OCI-M1 (cell line): ENCODE results near the gene RRAGD.

Experiments
- DNase-seq: peaks from one replicate; lab custom pipeline; 2025; lab: John Stamatoyannopoulos, UW

The RRAGD gene

DNA sequence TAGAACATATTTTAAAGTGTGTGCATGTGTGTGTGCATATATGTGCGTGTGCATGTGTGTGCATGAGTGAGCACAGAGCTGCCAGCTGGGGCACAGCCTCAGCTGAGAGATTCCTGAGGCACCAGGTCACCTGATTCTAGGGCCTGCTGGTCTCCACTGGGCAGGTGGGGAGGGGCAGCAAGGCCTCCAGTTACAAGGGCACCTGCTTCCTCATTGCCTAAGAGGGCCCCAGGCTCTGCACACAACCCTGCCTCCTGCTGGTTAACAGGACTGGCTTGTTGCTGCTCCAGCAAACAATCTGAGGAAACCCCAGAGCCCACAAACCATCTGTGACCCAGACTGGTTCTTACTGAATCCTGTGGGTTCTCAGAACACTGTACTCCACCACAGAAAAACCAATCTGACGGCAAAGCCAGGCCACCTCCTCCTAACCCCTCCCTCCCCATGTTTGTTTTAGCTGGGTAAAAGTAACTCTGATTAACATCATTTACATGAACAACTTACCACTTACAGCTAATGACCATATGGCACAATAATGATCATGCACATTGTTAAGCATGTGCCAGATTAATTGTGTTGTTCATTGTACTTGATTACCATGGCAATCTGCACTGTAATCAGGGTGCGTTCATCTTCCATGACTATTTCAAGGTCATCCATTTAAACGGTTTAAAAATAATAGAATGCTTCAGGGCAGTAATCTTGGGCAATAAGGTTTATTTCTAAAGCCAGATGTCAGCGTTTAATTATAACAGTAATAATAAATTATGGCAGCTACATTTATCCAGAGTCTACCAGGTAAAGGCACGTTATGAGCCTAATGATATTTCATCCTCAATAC lies 36.4 kb downstream of the RRAGD start:
- DNase-seq, result peak; percentile 70

DNA sequence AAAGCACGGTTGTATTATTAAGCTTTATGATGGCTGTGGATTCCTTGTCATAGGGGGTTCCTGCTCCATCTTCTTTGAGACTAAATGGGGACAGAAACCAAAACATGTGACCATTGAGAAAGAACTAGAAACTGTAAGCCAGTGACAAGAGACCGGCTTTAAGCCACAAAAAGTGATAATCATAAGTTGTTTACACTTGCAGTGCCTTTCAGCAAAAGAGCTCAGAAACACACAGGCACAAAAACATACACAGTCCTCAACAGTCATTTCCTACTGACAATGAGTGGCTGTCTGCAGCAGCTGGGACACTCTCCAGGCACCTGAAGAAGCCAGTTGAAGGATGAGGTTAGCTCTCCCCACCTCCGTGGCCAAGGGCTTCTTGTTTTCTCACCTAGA lies 39.6 kb downstream of the RRAGD start:
- DNase-seq, result no peak

DNA sequence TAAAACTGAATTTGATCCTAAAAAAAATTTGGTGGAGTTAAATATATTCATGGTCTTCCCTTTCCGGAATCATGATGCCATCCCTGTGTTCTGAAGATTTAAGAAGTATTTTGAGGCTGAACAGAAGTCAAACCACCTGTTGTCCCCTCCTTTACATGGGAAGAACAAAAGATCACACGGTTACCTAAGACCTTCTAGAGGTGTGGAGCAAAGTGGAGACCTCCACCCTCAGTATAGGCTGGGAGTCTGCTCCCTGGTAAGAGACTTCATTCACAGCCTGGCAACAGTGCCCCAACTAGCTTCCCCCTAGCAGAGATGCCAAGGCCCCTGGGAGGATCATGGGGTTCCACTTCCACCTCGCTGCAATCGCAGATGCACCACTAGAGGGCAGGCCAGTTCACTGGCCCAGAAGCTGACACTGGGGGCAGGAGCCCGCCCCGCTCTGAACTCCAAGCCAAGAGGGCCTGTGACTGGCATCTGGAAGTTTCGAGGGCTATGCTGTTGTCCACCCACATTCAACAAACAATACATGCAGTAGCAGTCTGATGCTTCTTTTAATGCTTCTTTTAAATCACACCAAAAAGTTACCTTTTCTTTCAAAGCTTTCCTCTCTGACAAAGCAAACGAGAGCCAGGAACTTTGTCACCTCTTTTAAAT lies 40.1 kb downstream of the RRAGD start:
- peak; percentile 89 for DNase-seq

DNA sequence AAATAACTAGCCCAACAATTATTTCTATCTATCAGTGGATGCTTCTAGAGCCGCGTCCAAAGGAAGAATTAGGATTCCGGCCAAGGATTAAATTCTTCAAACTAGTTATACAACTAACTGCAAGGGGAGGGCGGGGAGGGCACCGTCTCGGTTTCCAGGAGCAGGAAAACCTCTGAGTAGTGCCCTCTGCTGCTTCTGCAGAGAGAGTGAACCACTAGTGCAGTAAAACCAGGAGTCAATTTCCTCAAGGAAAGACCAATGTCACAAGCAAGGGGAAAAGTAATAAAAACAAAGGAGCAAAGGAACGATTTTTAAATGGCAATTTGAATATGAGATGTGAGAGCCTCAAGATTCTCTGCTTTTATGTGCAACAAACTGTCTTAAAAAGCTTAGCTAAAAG lies 43.1 kb downstream of the RRAGD start:
- DNase-seq, result no peak

DNA sequence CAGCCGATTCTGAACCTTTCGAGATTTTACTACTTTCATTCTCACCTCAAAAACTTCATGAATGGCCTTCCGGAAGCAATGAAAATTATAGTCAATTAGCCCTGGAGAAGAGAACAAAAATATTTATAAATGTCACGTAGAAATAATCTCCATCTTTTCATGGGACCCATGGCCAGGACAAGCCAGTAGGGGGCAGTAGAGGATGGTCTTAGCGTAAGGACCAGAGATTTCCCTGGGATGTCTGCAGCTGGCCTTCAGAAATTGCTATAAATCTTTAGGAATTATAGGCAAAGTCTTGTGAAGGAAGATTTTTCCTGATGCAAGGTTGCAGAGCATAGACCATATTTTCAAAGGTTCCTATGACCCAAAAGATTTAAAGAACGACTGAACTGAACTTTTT lies 44.0 kb downstream of the RRAGD start:
- peak; percentile 78 for DNase-seq

GRCh38 chr6:89364586-89364985 lies 47.5 kb downstream of the RRAGD start:
- DNase-seq, result no peak

DNA sequence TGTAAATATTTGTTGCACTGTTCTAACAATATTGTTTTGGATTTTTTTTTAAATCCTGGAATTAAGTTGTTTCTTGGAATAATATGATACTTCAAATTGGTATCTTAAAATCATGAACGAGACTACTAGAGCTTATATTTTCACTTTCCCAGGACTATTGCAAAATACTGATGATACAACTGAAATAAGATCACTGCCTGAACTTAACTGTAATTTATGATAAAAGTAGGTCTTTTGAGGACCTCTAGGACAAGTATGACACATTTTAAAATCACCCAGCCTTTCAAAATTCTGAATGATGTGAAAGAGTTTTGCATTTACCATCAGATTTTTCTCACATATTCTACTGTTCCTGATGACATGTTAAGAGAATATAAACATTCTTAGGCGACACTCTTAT lies 50.9 kb downstream of the RRAGD start:
- DNase-seq, result no peak

DNA sequence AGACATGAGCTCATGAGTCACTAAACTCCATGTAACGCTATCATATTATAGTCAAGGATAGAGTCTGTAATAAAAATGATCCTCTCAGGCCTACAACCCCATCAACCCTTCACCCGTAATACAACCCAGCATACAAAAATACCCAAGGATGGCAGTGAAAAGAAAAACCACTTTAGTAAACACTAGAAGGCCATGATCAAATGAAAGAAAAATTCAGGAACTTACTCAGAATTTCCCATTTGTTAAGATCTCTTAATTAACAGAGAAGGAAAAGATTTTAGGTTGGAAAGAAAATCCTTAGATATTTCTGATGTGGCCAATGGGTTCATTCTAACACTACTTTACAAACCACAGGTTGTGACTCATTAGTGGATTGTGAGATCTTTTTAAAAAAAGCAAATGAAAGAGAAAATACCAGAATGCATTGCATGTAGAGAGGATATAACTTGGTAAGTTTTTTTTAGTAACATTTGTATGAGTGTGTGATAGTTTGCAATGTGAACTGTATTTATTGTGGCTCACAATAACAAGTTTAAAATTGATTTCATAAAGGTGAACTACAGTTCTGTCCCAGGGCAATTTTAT lies 51.6 kb downstream of the RRAGD start:
- peak; percentile 27 for DNase-seq

GRCh38 chr6:89359561-89359960 lies 52.5 kb downstream of the RRAGD start:
- peak; percentile 26 for DNase-seq

DNA sequence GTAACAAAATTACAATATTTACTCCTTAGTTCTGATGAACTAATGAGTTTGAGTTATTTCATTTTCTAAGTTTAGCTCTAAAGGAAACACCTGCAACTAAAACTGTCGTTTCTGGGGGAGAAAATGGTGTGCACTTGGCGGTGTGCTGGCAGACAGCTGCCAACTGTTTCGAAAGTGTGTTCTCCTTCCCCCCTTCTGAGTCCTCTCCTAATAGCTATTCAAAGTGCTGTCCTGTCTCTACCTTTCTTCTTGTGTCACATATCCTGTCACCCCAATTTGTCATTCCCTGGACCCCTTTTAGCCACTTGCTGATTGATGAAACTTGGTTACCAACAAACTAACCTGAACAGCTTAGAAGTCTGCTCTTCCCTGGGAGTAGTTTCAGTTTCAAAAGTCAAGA lies 54.7 kb downstream of the RRAGD start:
- peak; percentile 55 for DNase-seq

GRCh38 chr6:89356642-89357170 lies 55.4 kb downstream of the RRAGD start:
- DNase-seq, result peak; percentile 41

DNA sequence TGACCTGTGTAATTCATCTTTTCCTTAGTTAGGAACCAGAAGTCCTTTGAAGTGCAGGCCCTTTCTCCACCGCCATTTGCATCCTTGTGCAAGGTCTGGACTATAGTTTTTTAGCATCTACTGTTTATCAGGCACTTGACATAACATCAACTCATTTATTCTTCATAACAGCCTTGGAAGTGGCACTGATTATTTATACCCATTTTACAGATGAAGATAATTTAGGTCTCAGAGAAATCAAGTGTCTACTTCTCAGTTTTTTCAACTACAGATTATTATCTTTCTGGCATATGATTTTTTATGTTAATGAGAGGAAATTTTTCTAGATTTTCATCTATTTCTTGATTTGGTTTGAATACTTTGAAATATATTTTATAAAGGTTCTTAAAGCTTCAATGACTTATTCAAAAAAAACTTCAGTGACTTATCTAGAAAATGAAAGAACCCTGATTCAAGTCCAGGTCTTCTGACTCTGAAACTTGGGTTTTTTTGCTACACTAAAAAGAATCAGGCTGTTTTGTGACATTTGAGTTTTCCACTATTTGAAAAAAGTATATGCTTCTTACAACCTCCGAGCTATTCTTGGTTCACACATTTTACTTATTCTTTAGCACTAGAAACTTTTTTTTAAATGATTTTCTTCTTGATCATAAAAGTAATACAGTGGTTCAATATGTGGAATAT lies 56.4 kb downstream of the RRAGD start:
- no peak for DNase-seq

DNA sequence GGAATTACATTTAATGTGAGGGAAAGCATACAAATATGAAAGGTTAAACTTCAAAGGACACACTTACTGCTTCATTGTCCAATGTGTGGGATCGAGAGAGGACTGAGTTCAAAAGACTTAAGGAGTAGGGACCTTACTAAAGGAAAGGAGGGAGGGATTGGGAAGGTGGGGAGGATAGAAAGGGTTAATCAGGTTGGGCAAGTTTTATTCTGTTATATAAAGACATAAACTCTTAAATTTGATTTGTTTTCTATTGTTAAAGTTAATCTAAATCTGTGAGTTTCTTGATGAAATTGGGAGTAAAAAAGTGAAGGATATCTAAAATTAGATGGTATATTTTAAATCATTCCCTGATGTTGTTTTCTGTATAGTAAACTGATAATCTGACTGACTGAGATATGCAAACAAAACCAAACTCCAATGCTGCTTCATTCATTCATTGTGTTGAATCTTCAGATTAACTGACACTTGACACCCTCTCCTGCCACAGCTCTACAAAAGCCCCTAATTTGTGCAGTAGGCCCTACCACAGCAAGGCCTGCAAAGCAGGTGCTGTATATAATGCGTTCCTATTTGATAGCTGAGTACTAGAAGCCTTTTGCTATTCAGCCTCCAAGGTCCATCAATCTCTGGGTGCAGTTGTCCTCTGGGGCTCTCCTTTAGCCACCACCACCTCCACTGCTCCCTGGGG lies 58.2 kb downstream of the RRAGD start:
- no peak for DNase-seq

GRCh38 chr6:89353118-89353556 lies 58.9 kb downstream of the RRAGD start:
- no peak for DNase-seq

DNA sequence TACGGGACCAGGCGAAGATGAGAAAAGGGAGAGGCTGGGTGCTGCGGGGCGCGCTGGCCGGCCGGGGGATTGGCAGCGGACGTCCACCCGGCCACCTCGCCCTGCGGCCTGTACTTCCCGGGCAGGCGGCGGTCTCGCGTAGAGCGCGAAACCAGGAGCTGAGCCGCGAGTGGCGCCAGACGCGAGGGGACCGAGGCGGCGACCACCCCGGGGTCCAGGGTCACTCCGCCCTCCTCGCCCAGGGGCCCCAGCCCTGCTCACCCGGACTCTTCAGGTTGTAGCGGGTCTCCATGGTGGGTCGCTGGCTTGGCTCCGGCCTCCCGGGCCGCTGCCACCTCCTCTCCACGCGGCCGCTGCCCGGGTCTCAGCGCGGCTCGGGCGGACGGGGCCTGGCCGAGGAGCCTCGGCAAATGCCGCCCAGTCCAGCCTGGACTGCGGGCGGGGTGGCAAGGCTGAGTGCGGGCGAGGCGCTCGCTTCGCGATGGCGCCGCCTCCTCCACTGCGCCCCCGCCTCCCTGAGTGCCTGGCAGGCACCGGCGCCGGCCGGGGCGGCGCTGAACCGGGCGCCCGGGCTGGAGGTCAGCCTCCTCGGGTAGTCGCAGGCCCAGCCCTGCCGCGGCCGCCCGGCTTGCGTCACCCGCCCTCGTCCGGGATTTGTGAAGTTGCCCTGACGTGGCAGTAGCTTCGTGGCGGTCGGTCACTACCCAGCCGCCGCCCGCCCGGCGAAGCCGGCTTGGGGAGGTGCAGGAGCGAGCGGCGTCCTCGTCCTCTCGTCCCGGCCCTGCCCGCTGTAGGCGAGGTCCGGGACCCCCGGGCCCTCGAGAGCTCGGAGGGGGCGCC lies 59.6 kb downstream of the RRAGD start, which contains the start of gene UBE2J1:
TSS of gene UBE2J1 (minus strand) at position 445 of the 840 bp plus-strand sequence. CDS start at position 292, 153 bp downstream.
- DNase-seq, result peak; percentile 89

- peak; percentile 77 for DNase-seq
Measured at GRCh38 chr6:89351671-89352277, 60.3 kb downstream of the RRAGD start.

DNA sequence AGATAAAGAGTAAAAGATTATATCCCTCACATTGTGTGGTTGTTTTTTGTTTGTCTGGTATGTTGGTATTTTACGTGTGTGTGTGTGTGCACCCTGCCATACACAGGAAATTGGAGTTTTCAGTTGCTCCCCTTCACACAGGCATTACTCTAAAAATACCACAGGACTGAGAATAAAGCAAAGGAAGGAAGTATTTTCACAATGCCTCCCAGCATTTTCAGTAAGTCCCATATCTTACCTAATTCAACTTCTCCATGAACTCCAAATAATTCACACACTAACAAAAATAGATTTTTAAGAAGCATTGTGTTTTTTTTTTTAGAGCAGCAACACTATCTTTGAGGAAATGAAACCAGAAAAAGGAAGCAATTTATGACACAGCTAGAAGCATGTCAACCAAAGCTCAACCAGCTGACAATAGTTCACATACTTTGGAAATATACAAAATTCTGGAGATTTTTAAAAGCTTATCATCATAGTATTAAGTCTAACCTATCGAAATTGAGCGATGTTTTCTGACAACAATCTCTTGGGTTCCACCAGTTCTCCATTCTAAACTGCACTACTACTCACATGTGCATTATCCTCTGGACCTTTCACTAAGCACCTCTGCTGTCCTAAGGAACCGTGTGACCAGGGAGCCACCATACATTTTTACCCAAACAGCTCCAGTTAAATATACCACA lies 61.6 kb downstream of the RRAGD start:
- DNase-seq, result peak; percentile 79

DNA sequence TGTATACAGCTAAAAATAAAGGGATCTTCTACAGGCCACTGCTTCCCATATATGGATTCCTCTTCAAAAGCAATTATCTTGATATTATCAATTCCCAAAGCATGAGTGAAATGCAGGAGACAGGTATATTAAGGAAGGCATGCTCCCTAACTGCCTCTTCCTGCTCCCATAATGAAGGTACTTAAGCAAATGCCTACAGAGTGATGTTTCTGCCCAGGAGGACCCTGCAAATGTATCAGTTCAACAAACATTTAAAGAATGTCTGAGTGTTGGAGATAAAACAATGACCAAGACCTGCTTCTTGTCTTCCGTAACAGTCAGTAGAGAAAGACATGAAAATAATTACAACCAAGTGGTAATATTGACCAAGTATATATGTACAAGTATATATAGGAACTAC lies 63.7 kb downstream of the RRAGD start:
- no peak for DNase-seq

- peak; percentile 31 for DNase-seq
Measured at GRCh38 chr6:89347825-89348224, 64.2 kb downstream of the RRAGD start.

DNA sequence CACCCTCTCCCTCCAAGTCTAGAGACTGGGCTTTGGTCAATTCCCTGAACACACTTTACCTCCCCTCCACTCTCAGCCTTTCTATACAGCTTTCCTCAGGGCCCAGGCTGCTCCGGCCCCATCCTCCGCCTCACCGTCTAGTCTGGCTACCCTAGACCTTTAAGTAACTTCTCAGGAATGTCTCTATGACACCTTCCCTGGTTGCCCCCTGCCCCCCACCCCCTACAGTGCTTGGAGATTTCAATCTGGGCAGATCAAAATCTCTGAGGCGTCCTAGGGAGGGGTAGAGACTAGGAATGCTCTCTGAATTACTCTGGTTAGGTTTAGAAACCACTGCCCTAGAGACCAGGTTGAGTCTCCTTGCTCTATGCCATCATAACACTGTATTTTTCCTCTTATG lies 65.6 kb downstream of the RRAGD start:
- no peak for DNase-seq
